ENCODE measurements around the gene ALDH1L1.

DNA sequence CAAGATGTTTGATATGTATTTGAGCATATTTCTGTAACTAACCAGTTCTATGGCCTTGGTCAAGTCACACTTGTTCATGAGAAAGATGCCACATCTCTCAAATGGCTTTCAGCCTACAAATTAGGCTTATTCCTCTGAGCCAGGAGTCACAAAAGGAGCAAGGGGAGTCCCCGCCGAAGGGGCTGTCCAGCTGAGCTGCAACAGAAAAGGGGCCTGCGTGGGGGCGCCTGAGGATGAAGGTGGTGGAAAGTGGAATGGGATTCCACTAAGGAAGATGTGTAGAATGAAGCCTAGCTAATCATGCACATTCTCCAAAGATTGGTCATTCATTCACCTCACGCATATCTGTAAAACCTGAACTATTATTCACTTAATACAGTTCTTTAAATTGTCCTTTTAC, 19.1 kb downstream of the ALDH1L1 start:
- TF ChIP-seq POLR2AphosphoS5 (IDR thresholded peaks at IDR 0.05; ENCODE audit: low read depth) = no peak
- TF ChIP-seq, protein P1, sequence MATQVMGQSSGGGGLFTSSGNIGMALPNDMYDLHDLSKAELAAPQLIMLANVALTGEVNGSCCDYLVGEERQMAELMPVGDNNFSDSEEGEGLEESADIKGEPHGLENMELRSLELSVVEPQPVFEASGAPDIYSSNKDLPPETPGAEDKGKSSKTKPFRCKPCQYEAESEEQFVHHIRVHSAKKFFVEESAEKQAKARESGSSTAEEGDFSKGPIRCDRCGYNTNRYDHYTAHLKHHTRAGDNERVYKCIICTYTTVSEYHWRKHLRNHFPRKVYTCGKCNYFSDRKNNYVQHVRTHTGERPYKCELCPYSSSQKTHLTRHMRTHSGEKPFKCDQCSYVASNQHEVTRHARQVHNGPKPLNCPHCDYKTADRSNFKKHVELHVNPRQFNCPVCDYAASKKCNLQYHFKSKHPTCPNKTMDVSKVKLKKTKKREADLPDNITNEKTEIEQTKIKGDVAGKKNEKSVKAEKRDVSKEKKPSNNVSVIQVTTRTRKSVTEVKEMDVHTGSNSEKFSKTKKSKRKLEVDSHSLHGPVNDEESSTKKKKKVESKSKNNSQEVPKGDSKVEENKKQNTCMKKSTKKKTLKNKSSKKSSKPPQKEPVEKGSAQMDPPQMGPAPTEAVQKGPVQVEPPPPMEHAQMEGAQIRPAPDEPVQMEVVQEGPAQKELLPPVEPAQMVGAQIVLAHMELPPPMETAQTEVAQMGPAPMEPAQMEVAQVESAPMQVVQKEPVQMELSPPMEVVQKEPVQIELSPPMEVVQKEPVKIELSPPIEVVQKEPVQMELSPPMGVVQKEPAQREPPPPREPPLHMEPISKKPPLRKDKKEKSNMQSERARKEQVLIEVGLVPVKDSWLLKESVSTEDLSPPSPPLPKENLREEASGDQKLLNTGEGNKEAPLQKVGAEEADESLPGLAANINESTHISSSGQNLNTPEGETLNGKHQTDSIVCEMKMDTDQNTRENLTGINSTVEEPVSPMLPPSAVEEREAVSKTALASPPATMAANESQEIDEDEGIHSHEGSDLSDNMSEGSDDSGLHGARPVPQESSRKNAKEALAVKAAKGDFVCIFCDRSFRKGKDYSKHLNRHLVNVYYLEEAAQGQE (IDR thresholded peaks at IDR 0.05; ENCODE audit: unreplicated experiment) = no peak
- TF ChIP-seq, protein P2, sequence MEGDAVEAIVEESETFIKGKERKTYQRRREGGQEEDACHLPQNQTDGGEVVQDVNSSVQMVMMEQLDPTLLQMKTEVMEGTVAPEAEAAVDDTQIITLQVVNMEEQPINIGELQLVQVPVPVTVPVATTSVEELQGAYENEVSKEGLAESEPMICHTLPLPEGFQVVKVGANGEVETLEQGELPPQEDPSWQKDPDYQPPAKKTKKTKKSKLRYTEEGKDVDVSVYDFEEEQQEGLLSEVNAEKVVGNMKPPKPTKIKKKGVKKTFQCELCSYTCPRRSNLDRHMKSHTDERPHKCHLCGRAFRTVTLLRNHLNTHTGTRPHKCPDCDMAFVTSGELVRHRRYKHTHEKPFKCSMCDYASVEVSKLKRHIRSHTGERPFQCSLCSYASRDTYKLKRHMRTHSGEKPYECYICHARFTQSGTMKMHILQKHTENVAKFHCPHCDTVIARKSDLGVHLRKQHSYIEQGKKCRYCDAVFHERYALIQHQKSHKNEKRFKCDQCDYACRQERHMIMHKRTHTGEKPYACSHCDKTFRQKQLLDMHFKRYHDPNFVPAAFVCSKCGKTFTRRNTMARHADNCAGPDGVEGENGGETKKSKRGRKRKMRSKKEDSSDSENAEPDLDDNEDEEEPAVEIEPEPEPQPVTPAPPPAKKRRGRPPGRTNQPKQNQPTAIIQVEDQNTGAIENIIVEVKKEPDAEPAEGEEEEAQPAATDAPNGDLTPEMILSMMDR (conservative IDR thresholded peaks at IDR 0.05; ENCODE audit: low read depth in 2 of 2) = no peak
- no peak for TF ChIP-seq EZH2 (IDR thresholded peaks at IDR 0.05; ENCODE audit: low read depth, unreplicated experiment)
- TF ChIP-seq JUNB (IDR thresholded peaks at IDR 0.05; ENCODE audit: unreplicated experiment) = no peak
- TF ChIP-seq, protein P3, sequence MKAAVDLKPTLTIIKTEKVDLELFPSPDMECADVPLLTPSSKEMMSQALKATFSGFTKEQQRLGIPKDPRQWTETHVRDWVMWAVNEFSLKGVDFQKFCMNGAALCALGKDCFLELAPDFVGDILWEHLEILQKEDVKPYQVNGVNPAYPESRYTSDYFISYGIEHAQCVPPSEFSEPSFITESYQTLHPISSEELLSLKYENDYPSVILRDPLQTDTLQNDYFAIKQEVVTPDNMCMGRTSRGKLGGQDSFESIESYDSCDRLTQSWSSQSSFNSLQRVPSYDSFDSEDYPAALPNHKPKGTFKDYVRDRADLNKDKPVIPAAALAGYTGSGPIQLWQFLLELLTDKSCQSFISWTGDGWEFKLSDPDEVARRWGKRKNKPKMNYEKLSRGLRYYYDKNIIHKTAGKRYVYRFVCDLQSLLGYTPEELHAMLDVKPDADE (IDR thresholded peaks at IDR 0.05) = no peak
- no peak for TF ChIP-seq EZH2phosphoT487 (IDR thresholded peaks at IDR 0.05; ENCODE audit: unreplicated experiment)
- TF ChIP-seq CREB1 (CRISPR knock-in tag; IDR thresholded peaks at IDR 0.05; ENCODE audit: low read depth) = no peak
- TF ChIP-seq ZNF331 (CRISPR knock-in tag; IDR thresholded peaks at IDR 0.05; ENCODE audit: low read depth) = no peak
- no peak for TF ChIP-seq STAT1 (IDR thresholded peaks at IDR 0.05; ENCODE audit: unreplicated experiment)
